Right renal cortex interstitium (tissue), 3 donors: Measurements from ENCODE around the gene MOBP. TPM values are rescaled to one million over a fixed set of nuclear protein-coding genes. Genes with fewer than 3 reads are reported as not detected.

Experiments used
- DNase-seq, 3 donors: peaks; one replicate each; pipeline ENCODE4 v3.0.0-alpha.2; 2013; ENCODE audit warnings: low read depth in 3 of 3, low spot score in 2 of 3
- polyA plus RNA-seq, 3 donors: library from polyadenylated mRNA; unstranded; fragments of 120-200 nt; gene quantifications; one replicate each; pipeline ENCODE4 v1.2.1, GENCODE V29; 2013; ENCODE audit not compliant: insufficient read length in 3 of 3

MOBP gene
- polyA plus RNA-seq, 3 donors: 0.04 to 0.08 TPM; not detected in 1

DNA sequence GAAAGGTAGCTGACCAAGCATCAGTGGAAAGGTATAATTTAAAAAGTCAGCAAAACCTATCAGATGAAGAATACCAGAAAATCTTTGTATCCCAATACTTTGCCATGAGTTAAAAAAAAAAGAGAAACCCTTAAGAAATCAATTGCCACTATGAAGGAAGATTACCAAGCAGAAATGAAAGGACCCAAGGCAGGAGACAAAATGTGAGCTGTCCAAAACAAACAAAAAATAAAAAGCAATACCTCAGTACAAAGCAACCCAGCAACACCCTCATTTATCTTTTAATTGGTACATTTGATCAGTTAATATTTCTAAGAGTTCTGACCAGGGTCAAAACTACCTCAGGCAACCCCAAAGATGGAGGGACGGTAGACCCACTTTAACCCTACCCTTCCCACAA, 65.3 kb downstream of the MOBP start:
- DNase-seq: no peak

DNA sequence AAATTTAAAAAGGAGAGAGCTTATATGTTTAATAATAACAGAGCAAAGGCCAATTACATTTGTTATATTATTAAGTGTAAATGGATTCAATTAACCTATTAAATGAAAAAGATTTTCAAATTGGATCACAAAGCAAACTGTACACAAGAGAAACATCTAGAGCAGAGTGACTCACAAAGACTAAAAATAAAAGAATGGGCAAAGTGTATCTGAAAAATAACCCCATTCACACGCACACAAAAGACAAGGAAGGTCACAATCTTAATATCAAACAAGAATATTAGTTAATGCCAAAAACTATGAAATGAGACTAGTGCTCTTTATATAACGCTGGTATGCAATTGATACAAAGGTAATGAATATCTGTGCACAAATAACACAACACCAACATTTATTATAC, 65.7 kb downstream of the MOBP start:
- DNase-seq: no peak

DNA sequence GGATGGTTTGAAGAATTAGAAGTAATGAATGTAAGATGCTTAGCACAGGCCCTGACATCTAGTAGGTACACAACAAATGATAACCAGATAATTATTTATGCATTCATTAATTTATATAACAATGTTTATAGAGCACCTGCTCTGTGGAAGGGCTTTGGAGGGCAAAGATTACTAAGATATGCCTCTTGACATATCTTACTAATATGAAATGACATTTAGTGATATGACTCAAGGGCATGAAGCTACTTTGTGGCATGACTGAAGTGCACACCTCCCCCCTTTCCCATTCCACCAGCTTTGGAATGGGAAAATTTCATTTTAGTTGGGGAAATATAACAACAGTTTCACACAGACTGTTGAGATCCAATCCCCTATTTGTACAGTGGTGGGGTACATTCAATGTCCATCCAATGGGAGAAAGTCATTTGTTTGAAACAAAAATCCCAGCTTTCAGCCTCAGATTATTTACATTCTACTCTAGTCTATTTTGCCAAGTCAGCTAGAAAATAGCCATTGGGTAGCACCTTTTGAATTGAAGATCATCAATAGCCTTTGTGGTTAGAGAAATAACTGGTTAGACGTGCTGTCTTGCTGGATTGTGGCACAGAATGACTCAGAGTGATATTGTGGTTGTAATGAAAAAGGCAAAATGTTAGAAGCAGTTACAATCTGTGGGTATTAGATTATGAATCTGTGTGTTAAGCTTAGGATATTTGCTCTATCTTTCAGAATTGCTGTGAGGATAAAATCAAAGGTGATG, 72.9 kb downstream of the MOBP start:
- DNase-seq: no peak

DNA sequence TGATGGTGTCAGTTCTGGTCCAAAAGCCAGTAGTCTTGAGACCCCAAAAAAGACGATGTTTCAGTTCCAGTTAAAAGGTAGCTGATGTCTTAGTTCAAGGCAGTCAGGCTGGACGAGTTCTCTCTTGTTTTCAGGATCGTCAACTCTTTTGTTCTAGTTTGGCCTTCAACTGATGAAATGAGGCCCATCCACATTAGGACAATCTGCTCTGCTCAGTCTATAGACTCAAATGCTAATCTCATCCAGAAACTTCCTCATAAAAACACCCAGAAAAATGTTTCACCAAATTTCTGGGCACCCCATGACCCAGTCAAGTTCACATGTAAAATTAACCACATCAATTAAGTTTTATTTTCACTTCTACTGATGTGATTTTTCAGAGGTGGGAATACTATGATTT, 74.0 kb downstream of the MOBP start:
- no peak for DNase-seq

DNA sequence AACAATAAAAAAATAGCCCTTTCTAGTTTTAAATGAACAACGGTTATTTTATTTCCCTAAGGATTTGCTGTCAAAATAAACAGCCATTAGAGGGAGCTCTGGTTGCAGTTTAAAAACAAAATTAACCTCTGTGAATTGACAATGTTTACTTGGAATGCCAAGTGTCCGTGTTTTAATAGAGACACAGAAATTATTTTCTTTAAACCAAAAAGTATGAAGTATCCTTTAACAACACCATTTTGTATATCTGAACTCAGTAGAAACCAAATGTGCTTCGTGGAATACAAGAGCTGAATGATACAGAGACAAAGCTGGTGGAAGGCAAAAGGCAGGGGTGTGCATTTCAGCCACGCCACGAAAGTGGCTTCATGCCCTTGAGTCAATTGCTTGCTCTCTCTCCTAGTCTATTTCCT, 74.4 kb downstream of the MOBP start:
- peak in 1 of 3 donors; percentile 7 for DNase-seq

DNA sequence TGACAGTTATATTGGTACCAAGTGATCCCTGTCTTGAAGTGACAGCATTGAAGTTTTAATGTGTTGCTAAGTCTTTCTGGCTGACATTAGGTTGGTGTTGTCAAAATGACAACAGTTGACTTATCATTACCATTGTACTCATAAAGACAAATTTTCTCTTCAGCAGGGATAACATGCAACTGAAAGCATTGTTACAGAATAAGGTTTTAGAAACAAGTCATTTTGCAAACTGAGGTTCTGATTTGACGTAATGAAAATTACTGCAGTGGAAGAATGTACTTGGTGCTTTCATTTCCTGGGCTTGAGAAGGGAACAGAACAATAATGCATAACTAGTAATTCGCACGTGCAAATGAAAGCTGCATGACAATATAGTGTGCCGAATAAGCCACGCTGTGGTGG, 75.1 kb downstream of the MOBP start:
- no peak for DNase-seq

DNA sequence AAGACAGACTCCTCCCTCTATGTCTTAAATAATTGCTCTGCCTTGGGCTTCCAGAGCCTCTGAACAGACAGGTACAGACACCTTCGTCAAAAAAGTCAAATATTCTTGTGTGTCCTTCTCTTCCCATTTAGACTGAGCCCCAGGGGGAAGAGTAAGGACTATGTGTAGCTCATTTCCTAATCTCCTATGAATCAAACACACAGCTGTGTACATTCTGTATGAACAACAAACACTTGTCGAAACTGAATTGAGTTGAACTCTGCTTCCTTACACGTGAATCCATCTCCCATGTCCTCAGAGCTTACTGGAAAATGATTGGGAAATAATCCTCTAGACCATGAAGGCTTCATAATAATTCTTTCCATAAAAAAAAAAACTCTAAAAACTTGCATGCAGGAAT, 80.8 kb downstream of the MOBP start:
- no peak for DNase-seq

DNA sequence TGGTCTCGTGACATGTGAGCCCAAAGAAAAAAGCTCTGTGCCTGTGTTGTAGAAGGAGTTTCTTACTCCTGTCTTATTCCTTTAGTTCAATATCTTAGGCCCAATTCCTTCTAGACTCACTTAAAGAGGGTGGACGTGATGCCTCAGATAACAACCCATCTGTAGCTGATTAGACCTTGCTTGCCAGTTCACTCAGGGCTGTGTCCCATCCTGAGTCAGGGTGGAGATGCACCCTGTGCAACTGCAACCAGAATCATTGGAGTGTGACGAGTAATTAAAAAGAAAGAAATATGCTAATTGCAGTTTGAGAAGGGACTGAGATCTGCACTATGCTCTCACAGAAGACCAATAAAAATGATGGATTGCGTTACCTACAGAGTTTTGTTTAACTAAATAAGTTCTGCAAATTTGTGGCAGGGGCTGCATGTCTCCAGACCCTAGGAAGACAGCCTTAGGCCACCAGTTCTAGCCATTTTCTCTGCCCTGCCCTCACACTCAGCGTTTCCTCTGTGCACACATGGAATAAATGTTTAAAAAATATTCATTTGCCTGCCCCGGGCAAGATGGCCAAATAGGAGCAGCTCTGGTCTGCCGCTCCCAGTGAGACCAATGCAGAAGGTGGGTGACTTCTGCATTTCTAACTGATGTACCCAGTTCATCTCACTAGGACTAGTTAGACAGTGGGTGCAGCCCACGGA, 83.0 kb downstream of the MOBP start:
- DNase-seq: no peak

Other genes with a start within 250 kb of the MOBP start
- gene CX3CR1, start 187.6 kb upstream of the MOBP start, polyA plus RNA-seq: 1 to 10 TPM; 4.8 to 5.9 (median 4.9) TPM
- gene CCR8, start 138.0 kb upstream of the MOBP start, polyA plus RNA-seq: not detected
- 10 to 100 TPM; 33.4 to 37.9 (median 35.1) TPM for gene SLC25A38, start 84.3 kb upstream of the MOBP start, polyA plus RNA-seq
- gene RPSA, start 61.0 kb upstream of the MOBP start, polyA plus RNA-seq: 1,000 to 10,000 TPM; 1,500 to 1,691 (median 1,570) TPM